HepG2 (cell line): Measurements from ENCODE around the gene NBPF3. TPM values are rescaled to one million over a fixed set of nuclear protein-coding genes. Genes with fewer than 3 reads are reported as not detected.
"Not testable (repeated sequence)": the region's sequence is repeated elsewhere in the genome, so short reads cannot be mapped to it uniquely, and the experiment has no call there.

Experiments
- ATAC-seq: fragments of 200-7000 bp; cut with Tn5 transposase; 3 replicates; pipeline ENCODE4 v1.9.1; 2020; ENCODE audit warnings: mild to moderate bottlenecking, moderate library complexity
- BruUV-seq: library from RNA; stranded (reverse); fragments of 400-500 nt; replicated peaks from 2 replicates; lab custom pipeline; 2021; lab: Mats Ljungman, UMichigan
- CTCF ChIA-PET: fragments of 300-600 bp; formaldehyde crosslinking; extraction: SDS; loops from one replicate; lab custom pipeline; 2021; ENCODE audit warnings: low total read pairs, inconsistent platforms, low intra/inter-chr PET ratio; lab: Yijun Ruan, JAX
- POLR2A ChIA-PET: fragments of 350-600 bp; sonication (Branson Sonifier 250); formaldehyde crosslinking; loops from one replicate; lab custom pipeline; 2020; ENCODE audit warnings: antibody characterized with exemption, inconsistent platforms; lab: Yijun Ruan, JAX
- DNase-seq: peaks from one replicate; pipeline ENCODE4 v3.0.0-alpha.2; 2015; ENCODE audit warnings: low spot score
- FAIRE-seq: peaks from 3 replicates; lab custom pipeline; 2011; peaks lifted over from hg19 to GRCh38; lab: Jason Lieb, UNC
- H2AFZ ChIP-seq: one replicate; pipeline ENCODE4 v1.6.1; 2011; ENCODE audit warnings: low read length, inconsistent platforms
- H3K27ac ChIP-seq: fragments of 300-600 bp; 3 replicates; pipeline ENCODE4 v1.8.0; 2011; ENCODE audit warnings: mixed run types, mild to moderate bottlenecking, mixed read lengths, low read length, inconsistent platforms; ENCODE audit not compliant: insufficient read depth; ENCODE audit errors: extremely low read length
- H3K27me3 ChIP-seq, 2 experiments: fragments of 200-600 bp in 1 of 2; 2 replicates in 1 of 2; 3 replicates in 1 of 2; pipeline versions ENCODE4 v1.6.0 to v1.8.0; 2011; ENCODE audit warnings: low read length in 2 of 2, mild to moderate bottlenecking in 2 of 2, moderate library complexity in 2 of 2, inconsistent platforms in 1 of 2; ENCODE audit not compliant: insufficient read depth in 2 of 2, control insufficient read depth in 1 of 2
- H3K36me3 ChIP-seq, 2 experiments: fragments of 200-600 bp in 1 of 2; replicated peaks in 1 of 2; 2 replicates in 1 of 2; 3 replicates in 1 of 2; pipeline versions ENCODE4 v1.5.1 to v1.8.0; 2011; ENCODE audit warnings: low read length in 2 of 2, inconsistent platforms in 1 of 2; ENCODE audit not compliant: insufficient read depth in 2 of 2, control insufficient read depth in 1 of 2
- H3K4me1 ChIP-seq: 2 replicates; pipeline ENCODE4 v1.5.1; 2012; ENCODE audit warnings: low read length, inconsistent platforms; ENCODE audit not compliant: insufficient read depth
- H3K4me2 ChIP-seq: 2 replicates; pipeline ENCODE4 v1.6.0; 2011; ENCODE audit warnings: low read depth, low read length, inconsistent platforms
- H3K4me3 ChIP-seq, 3 experiments: fragments of 200-600 bp in 1 of 3; sonication (generic), shearing (Covaris generic) in 1 of 3; replicated peaks in 1 of 3; 2 replicates each; pipeline ENCODE4 v1.5.1; 2011 to 2016; ENCODE audit warnings: low read length in 3 of 3, inconsistent platforms in 2 of 3, low read depth in 2 of 3, mild to moderate bottlenecking in 2 of 3, control low read depth in 1 of 3, mixed read lengths in 1 of 3; ENCODE audit not compliant: insufficient read depth in 1 of 3
- H3K79me2 ChIP-seq: one replicate; pipeline ENCODE4 v1.6.1; 2011; ENCODE audit warnings: low read length, inconsistent platforms; ENCODE audit not compliant: insufficient read depth
- H3K9ac ChIP-seq: 2 replicates; pipeline ENCODE4 v1.6.0; 2011; ENCODE audit warnings: mild to moderate bottlenecking, low read depth, low read length, inconsistent platforms; ENCODE audit not compliant: insufficient read depth
- H3K9me3 ChIP-seq: 2 replicates; pipeline ENCODE4 v1.5.1; 2012; ENCODE audit warnings: mild to moderate bottlenecking, low read length
- H4K20me1 ChIP-seq: 2 replicates; pipeline ENCODE4 v1.6.0; 2011; ENCODE audit warnings: inconsistent platforms, mild to moderate bottlenecking, low read length, moderate library complexity; ENCODE audit not compliant: insufficient read depth
- IRF1 ChIP-seq: sonication (generic); formaldehyde crosslinking; IDR thresholded peaks from 2 replicates; pipeline ENCODE4 v1.4.0; 2020; ENCODE audit warnings: low read depth, mild to moderate bottlenecking, missing genetic modification reagents
- RFX5 ChIP-seq: IDR thresholded peaks from 2 replicates; pipeline ENCODE4 v1.6.1; 2011; ENCODE audit warnings: low read depth, low read length, improper control_type of control experiment
- ZNF777 ChIP-seq: sonication (generic); formaldehyde crosslinking; IDR thresholded peaks from 2 replicates; pipeline ENCODE4 v1.4.0; 2020; ENCODE audit warnings: missing genetic modification reagents
- WGBS: methylation state at CpG from one replicate; pipeline ENCODE4 v1.1.6; 2017; ENCODE audit warnings: low lambda C conversion rate; 5-methylcytosine and 5-hydroxymethylcytosine counted together
- in situ Hi-C: cut with HindIII; loops from 2 replicates; pipeline ENCODE4 v1.10.0; 2017; ENCODE audit warnings: low pct_unique_long_range_greater_than_20kb; ENCODE audit not compliant: extremely low pct_ligation_motif_present
- intact Hi-C: fragments of 100-400 bp; cut with micrococcal nuclease; formaldehyde crosslinking; loops from one replicate; pipeline ENCODE4 v1.10.0; 2022; ENCODE audit not compliant: unreplicated experiment
- polyA plus RNA-seq, 8 experiments: library from polyadenylated mRNA; depleted of rRNA in 3 of 8; stranded (reverse) in 7 of 8; unstranded in 1 of 8; fragments of >200 nt; fragmentation: Illumina TruSeq in 4 of 8; extraction: Trizol in 4 of 8; gene quantifications; 2 replicates each; pipeline versions ENCODE4 v1.2.1 to v1.2.3, GENCODE V29; 2011 to 2016; ENCODE audit warnings: low read depth in 4 of 8, missing spikeins in 1 of 8, mixed read lengths in 1 of 8; ENCODE audit not compliant: insufficient read depth in 1 of 8
- total RNA-seq, 5 experiments: library from RNA; depleted of rRNA; stranded (reverse); fragments of >200 nt; fragmentation: Illumina TruSeq; extraction: Trizol; gene quantifications; 2 replicates each; pipeline ENCODE4 v1.2.3, GENCODE V29; 2016; ENCODE audit warnings: low read depth in 1 of 5

Gene NBPF3
- total and polyA plus RNA-seq, 2 of the 13 experiments (the other 11 are each of a cell fraction or from before 2014, with no cell fraction given): 3.5 to 4.9 TPM

DNA sequence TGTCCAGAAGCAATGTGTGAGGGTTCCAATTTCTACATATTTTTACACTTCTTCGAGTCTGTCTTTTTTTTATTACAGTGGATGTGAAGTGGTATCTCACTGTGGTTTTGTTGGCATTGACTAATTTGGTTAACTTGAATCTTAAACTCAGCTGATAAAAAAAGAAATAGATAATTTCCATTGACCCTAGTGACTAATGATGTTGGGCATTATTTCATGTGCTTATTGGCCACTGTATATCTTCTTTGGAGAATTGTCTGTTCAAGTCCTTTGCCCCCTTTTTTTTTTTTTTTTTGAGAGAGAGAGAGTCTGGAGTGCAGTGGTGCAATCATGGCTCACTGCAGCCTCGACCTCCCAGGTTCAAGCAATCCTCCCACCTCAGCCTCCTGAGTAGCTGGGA is 33.3 kb upstream of the NBPF3 start:
- H2AFZ ChIP-seq: no peak overlapping the region
- H3K4me3 ChIP-seq: no peak overlapping the region
- no TSS peak for BruUV-seq
- no peak overlapping the region for H3K27ac ChIP-seq
- H3K4me1 ChIP-seq: no peaks in the 10 kb centered on the region
- no peaks in the 10 kb centered on the region for H4K20me1 ChIP-seq
- ATAC-seq (no peak), FAIRE-seq (no peak), DNase-seq (no peak)
- 0% methylated on average over 2 of the region's 2 CpGs for WGBS
- POLR2A ChIA-PET: no interaction called here
- H3K9ac ChIP-seq: no peak overlapping the region
- no peaks in the 10 kb centered on the region for H3K79me2 ChIP-seq
- no peaks in the 10 kb centered on the region for H3K36me3 ChIP-seq
- in situ Hi-C loops: no loop called here
- TF ChIP-seq RFX5 (peak; percentile 56; the same call in 1 of the 2 replicates), ZNF777 (CRISPR knock-in tag) (no peak), IRF1 (CRISPR knock-in tag) (no peak)
- CTCF ChIA-PET: no interaction called here
- no peaks in the 10 kb centered on the region; a peak in 1 of 5 replicates for H3K27me3 ChIP-seq
- intact Hi-C loops: no loop called here
- no peaks in the 10 kb centered on the region for H3K9me3 ChIP-seq
- H3K4me2 ChIP-seq: no peak overlapping the region

DNA sequence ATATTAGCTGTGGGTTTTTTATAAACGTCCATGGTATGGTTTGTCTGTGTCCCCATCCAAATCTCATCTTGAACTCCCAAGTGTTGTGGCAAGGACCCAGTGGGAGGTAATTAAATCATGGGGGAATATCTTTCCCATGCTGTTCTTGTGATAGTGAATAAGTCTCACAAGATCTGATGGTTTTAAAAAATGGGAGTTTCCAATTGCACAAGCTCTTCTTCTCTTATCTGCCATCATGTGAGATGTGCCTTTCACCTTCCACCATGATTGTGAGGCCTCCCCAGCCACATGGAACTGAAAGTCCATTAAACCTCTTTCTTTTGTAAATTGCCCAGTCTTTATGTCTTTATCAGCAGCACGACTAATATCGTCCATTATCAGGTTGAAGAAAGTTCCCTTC is 30.0 kb upstream of the NBPF3 start:
- CTCF ChIA-PET, H3K4me1 ChIP-seq, FAIRE-seq: not testable (repeated sequence)

More for the DNA sequence above, 30.0 kb upstream of the NBPF3 start:
- H3K4me2 ChIP-seq, in situ Hi-C loops, BruUV-seq, intact Hi-C loops, H3K36me3 ChIP-seq, H3K9ac ChIP-seq, H3K9me3 ChIP-seq, H4K20me1 ChIP-seq, POLR2A ChIA-PET, ATAC-seq, DNase-seq, H3K4me3 ChIP-seq, H3K79me2 ChIP-seq, H2AFZ ChIP-seq, H3K27me3 ChIP-seq, H3K27ac ChIP-seq: not testable (repeated sequence)
- WGBS: 33% methylated on average over 3 of the region's 3 CpGs
